Duodenal mucosa (tissue), 2 donors: ENCODE results near the gene ARHGEF4.

ENCODE experiments used
- H3K27ac ChIP-seq: one replicate; pipeline ENCODE4 v1.7.0; 2013; ENCODE audit warnings: low read depth, low read length
- H3K27me3 ChIP-seq, 2 donors: one replicate each; pipeline ENCODE4 v1.7.0; 2013; ENCODE audit warnings: low read length in 2 of 2, control low read depth in 1 of 2; ENCODE audit not compliant: insufficient read depth in 2 of 2, control insufficient read depth in 1 of 2
- H3K36me3 ChIP-seq, 2 donors: one replicate each; pipeline ENCODE4 v1.7.0; 2013; ENCODE audit warnings: low read length in 2 of 2, control low read depth in 1 of 2; ENCODE audit not compliant: insufficient read depth in 2 of 2, control insufficient read depth in 1 of 2
- H3K4me1 ChIP-seq, 2 donors: one replicate each; pipeline ENCODE4 v1.7.0; 2013; ENCODE audit warnings: low read length in 2 of 2, control low read depth in 1 of 2; ENCODE audit not compliant: insufficient read depth in 2 of 2, control insufficient read depth in 1 of 2
- H3K4me3 ChIP-seq, 2 donors: one replicate each; pipeline ENCODE4 v1.7.0; 2013; ENCODE audit warnings: low read length in 2 of 2, low read depth in 1 of 2
- H3K9ac ChIP-seq, 2 donors: one replicate each; pipeline ENCODE4 v1.7.0; 2013; ENCODE audit warnings: low read length in 2 of 2, low read depth in 1 of 2
- H3K9me3 ChIP-seq, 2 donors: one replicate each; pipeline ENCODE4 v1.7.0; 2013; ENCODE audit warnings: low read length in 2 of 2, control low read depth in 1 of 2; ENCODE audit not compliant: control insufficient read depth in 1 of 2

The ARHGEF4 gene

GRCh38 chr2:130883496-130883895 is 46.8 kb downstream of the ARHGEF4 start:
- H3K4me1 ChIP-seq, result no peaks in the 10 kb centered on the region

GRCh38 chr2:130884013-130884412 is 47.3 kb downstream of the ARHGEF4 start:
- H3K27me3 ChIP-seq, result no peaks in the 10 kb centered on the region
- H3K4me3 ChIP-seq, result no peak overlapping the region
- no peaks in the 10 kb centered on the region for H3K9me3 ChIP-seq
- no peaks in the 10 kb centered on the region for H3K4me1 ChIP-seq
- no peak overlapping the region for H3K27ac ChIP-seq
- H3K9ac ChIP-seq, result no peak overlapping the region
- H3K36me3 ChIP-seq, result no peaks in the 10 kb centered on the region

More at GRCh38 chr2:130883496-130883895, 46.8 kb downstream of the ARHGEF4 start:
- no peak overlapping the region for H3K27ac ChIP-seq
- no peaks in the 10 kb centered on the region for H3K9me3 ChIP-seq
- no peaks in the 10 kb centered on the region for H3K27me3 ChIP-seq
- no peak overlapping the region for H3K9ac ChIP-seq
- no peak overlapping the region for H3K4me3 ChIP-seq
- H3K36me3 ChIP-seq, result no peaks in the 10 kb centered on the region

- H3K36me3 ChIP-seq, result no peaks in the 10 kb centered on the region
- no peak overlapping the region for H3K9ac ChIP-seq
- H3K27ac ChIP-seq, result no peak overlapping the region
- no peaks in the 10 kb centered on the region for H3K9me3 ChIP-seq
- no peaks in the 10 kb centered on the region for H3K4me1 ChIP-seq
- H3K4me3 ChIP-seq, result no peak overlapping the region
- H3K27me3 ChIP-seq, result no peaks in the 10 kb centered on the region
Measured at GRCh38 chr2:130884503-130884902, 47.8 kb downstream of the ARHGEF4 start.

- no peak overlapping the region for H3K4me3 ChIP-seq
- H3K9me3 ChIP-seq, result no peaks in the 10 kb centered on the region
- H3K9ac ChIP-seq, result no peak overlapping the region
- H3K36me3 ChIP-seq, result no peaks in the 10 kb centered on the region
- no peaks in the 10 kb centered on the region for H3K4me1 ChIP-seq
- H3K27ac ChIP-seq, result no peak overlapping the region
- H3K27me3 ChIP-seq, result no peaks in the 10 kb centered on the region
Measured at GRCh38 chr2:130887643-130888042, 50.9 kb downstream of the ARHGEF4 start.

GRCh38 chr2:130890941-130891669 is 54.4 kb downstream of the ARHGEF4 start:
- H3K36me3 ChIP-seq, result no peaks in the 10 kb centered on the region
- H3K27ac ChIP-seq, result no peak overlapping the region
- no peaks in the 10 kb centered on the region for H3K27me3 ChIP-seq
- H3K4me1 ChIP-seq, result no peaks in the 10 kb centered on the region
- H3K4me3 ChIP-seq, result no peak overlapping the region
- no peaks in the 10 kb centered on the region for H3K9me3 ChIP-seq
- no peak overlapping the region for H3K9ac ChIP-seq

- Histone ChIP-seq H3K36me3 (no peaks in the 10 kb centered on the region), H3K9ac (no peak overlapping the region), H3K4me3 (no peak overlapping the region), H3K9me3 (no peaks in the 10 kb centered on the region), H3K27me3 (no peaks in the 10 kb centered on the region), H3K4me1 (no peaks in the 10 kb centered on the region), H3K27ac (no peak overlapping the region)
Measured at GRCh38 chr2:130891966-130892365, 55.3 kb downstream of the ARHGEF4 start.

- Histone ChIP-seq H3K27ac (no peak overlapping the region), H3K36me3 (no peaks in the 10 kb centered on the region), H3K9ac (no peak overlapping the region), H3K9me3 (no peaks in the 10 kb centered on the region), H3K4me1 (no peaks in the 10 kb centered on the region), H3K4me3 (no peak overlapping the region), H3K27me3 (no peaks in the 10 kb centered on the region)
Measured at GRCh38 chr2:130892793-130893785, 56.4 kb downstream of the ARHGEF4 start.

- no peak overlapping the region for H3K4me3 ChIP-seq
- no peaks in the 10 kb centered on the region for H3K27me3 ChIP-seq
- no peaks in the 10 kb centered on the region for H3K4me1 ChIP-seq
- no peaks in the 10 kb centered on the region for H3K36me3 ChIP-seq
- H3K9me3 ChIP-seq, result no peaks in the 10 kb centered on the region
- H3K9ac ChIP-seq, result no peak overlapping the region
- H3K27ac ChIP-seq, result no peak overlapping the region
Measured at GRCh38 chr2:130894326-130894942, 57.7 kb downstream of the ARHGEF4 start.

- Histone ChIP-seq H3K9me3 (no peaks in the 10 kb centered on the region), H3K9ac (no peak overlapping the region), H3K4me3 (no peak overlapping the region), H3K36me3 (no peaks in the 10 kb centered on the region), H3K4me1 (no peaks in the 10 kb centered on the region), H3K27me3 (no peaks in the 10 kb centered on the region), H3K27ac (no peak overlapping the region)
Measured at GRCh38 chr2:130896813-130897212, 60.1 kb downstream of the ARHGEF4 start.

- H3K9me3 ChIP-seq, result no peaks in the 10 kb centered on the region
- no peaks in the 10 kb centered on the region for H3K4me1 ChIP-seq
- no peak overlapping the region for H3K4me3 ChIP-seq
- H3K27me3 ChIP-seq, result no peaks in the 10 kb centered on the region
- H3K27ac ChIP-seq, result no peak overlapping the region
- H3K36me3 ChIP-seq, result no peaks in the 10 kb centered on the region
- no peak overlapping the region for H3K9ac ChIP-seq
Measured at GRCh38 chr2:130898553-130898952, 61.8 kb downstream of the ARHGEF4 start.
